Adrenal gland (tissue), 12 donors: Measurements from ENCODE around the gene AGAP1. TPM values are rescaled to one million over a fixed set of nuclear protein-coding genes. Genes with fewer than 3 reads are reported as not detected.

Experiments used
- DNase-seq, 7 donors: peaks; one replicate each; pipeline ENCODE4 v3.0.0-alpha.2; 2019 to 2020
- H3K27ac ChIP-seq, 5 donors: fragments of 200-600 bp; sonication (generic) in 4 of 5; 1 replicate in 3 of 5; 2 replicates in 2 of 5; pipeline versions ENCODE4 v1.5.1 to v1.8.0; 2016 to 2020; ENCODE audit warnings: mild to moderate bottlenecking in 1 of 5
- H3K27me3 ChIP-seq: fragments of 200-600 bp; 2 replicates; pipeline ENCODE4 v1.8.0; 2021
- H3K36me3 ChIP-seq, 2 donors: fragments of 200-600 bp; replicated peaks in 1 of 2; 1 replicate in 1 of 2; 2 replicates in 1 of 2; pipeline versions ENCODE4 v1.5.1 to v1.8.0; 2018 to 2022
- H3K4me1 ChIP-seq, 2 donors: fragments of 200-600 bp; replicated peaks in 1 of 2; 1 replicate in 1 of 2; 2 replicates in 1 of 2; pipeline versions ENCODE4 v1.5.1 to v1.8.0; 2018 to 2021
- H3K4me3 ChIP-seq, 4 donors: fragments of 200-600 bp; sonication (generic) in 3 of 4; one replicate each; pipeline ENCODE4 v1.5.1; 2016 to 2018
- H3K9me3 ChIP-seq, 3 donors: fragments of 200-600 bp; sonication (generic) in 1 of 3; replicated peaks in 1 of 3; 1 replicate in 2 of 3; 2 replicates in 1 of 3; pipeline versions ENCODE4 v1.5.1 to v1.8.0; 2016 to 2021
- CTCF ChIP-seq, 6 experiments: fragments of 450-650 bp in 4 of 6; fragments of 200-600 bp in 2 of 6; sonication (generic) in 1 of 6; IDR thresholded peaks; 1 replicate in 5 of 6; 2 replicates in 1 of 6; pipeline versions ENCODE4 v1.5.1 to v1.8.0; 2016 to 2021; ENCODE audit warnings: antibody characterized with exemption in 6 of 6, mild to moderate bottlenecking in 2 of 6, moderate library complexity in 1 of 6
- POLR2A ChIP-seq, 2 donors: fragments of 450-650 bp; IDR thresholded peaks; one replicate each; pipeline ENCODE4 v1.6.1; 2017; ENCODE audit warnings: antibody characterized with exemption in 2 of 2, mild to moderate bottlenecking in 2 of 2, moderate library complexity in 1 of 2
- WGBS, 4 donors: extraction: QIAGEN DNeasy Blood & Tissue Kit in 2 of 4; methylation state at CpG; one replicate each; pipeline versions ENCODE4 v1.1.5 to v1.1.7; 2013 to 2017; 5-methylcytosine and 5-hydroxymethylcytosine counted together
- intact Hi-C, 2 donors: fragments of 100-400 bp; cut with DNase I; formaldehyde crosslinking; loops; one replicate each; pipeline versions ENCODE4 v1.14.1 to v1.15.0; 2022 to 2023
- polyA plus RNA-seq, 3 donors: library from polyadenylated mRNA; stranded (reverse); fragments of 200-250 nt in 2 of 3; fragments of 350-450 nt in 1 of 3; fragmentation: Illumina TruSeq in 1 of 3; extraction: RNeasy Lipid Tissue Mini Kit (QIAGEN cat#74804) in 1 of 3; gene quantifications; one replicate each; pipeline ENCODE4 v1.2.3, GENCODE V29; 2013 to 2014
- total RNA-seq, 9 donors: library from RNA; depleted of rRNA in 4 of 9; stranded (reverse); fragments of >200 nt in 4 of 9; fragments of 120-200 nt in 1 of 9; fragmentation: NEBNext Ultra II Directional in 1 of 9; extraction: Animal tissue kit (Norgen Biotek cat#: 25700) in 1 of 9; gene quantifications; one replicate each; pipeline versions ENCODE4 v1.1.0 to v1.2.4, GENCODE V29; 2013 to 2023
- donor health status: healthy with polysubstance abuse.
- donor health status: Bipolar disorder and iron deficiency.
- donor health status: DM: yes; HTN: yes; CAD: no.
- donor health status: DM: no; HTN: no; CAD: no.
- donor health status: DM: no; HTN: no; CAD: no.
- donor health status: DM: yes; HTN: yes; CAD: no.

Gene AGAP1
- total and polyA plus RNA-seq, 12 donors: 5.3 to 29.6 (median 17.7) TPM

- H3K27ac ChIP-seq: no peak overlapping the region
- no peaks in the 10 kb centered on the region for H3K27me3 ChIP-seq
- DNase-seq: no peak
- H3K4me1 ChIP-seq: peaks cover 12 to 14% of the 10 kb centered on the region in 2 donors
- no peak for TF ChIP-seq POLR2A (IDR thresholded peaks at IDR 0.05)
- TF ChIP-seq CTCF (IDR thresholded peaks at IDR 0.05): no peak
- 88 to 92% (median 89%) methylated on average over 21 of the region's 21 CpGs for WGBS, 4 donors
- no peaks in the 10 kb centered on the region for H3K36me3 ChIP-seq
- intact Hi-C loops: no loop called here
- H3K4me3 ChIP-seq: no peak overlapping the region
- H3K9me3 ChIP-seq: no peaks in the 10 kb centered on the region
These were observed 137.0 kb downstream of the AGAP1 start for GRCh38 chr2:235630718-235631296.

- Histone ChIP-seq H3K4me1 (peaks cover 0 to 9% of the 10 kb centered on the region in 2 donors), H3K4me3 (no peak overlapping the region), H3K27me3 (no peaks in the 10 kb centered on the region), H3K27ac (no peak overlapping the region), H3K9me3 (no peaks in the 10 kb centered on the region), H3K36me3 (no peaks in the 10 kb centered on the region)
- TF ChIP-seq CTCF (IDR thresholded peaks at IDR 0.05): no peak
- no peak for TF ChIP-seq POLR2A (IDR thresholded peaks at IDR 0.05)
- intact Hi-C loops: no loop called here
- DNase-seq: no peak
- 77 to 88% (median 83%) methylated on average over 12 of the region's 12 CpGs for WGBS, 4 donors
These were observed 140.8 kb downstream of the AGAP1 start for GRCh38 chr2:235634435-235635158.

GRCh38 chr2:235636546-235636945 lies 142.7 kb downstream of the AGAP1 start:
- H3K9me3 ChIP-seq: no peaks in the 10 kb centered on the region
- H3K4me1 ChIP-seq: peaks cover 9 to 28% of the 10 kb centered on the region in 2 donors
- no peaks in the 10 kb centered on the region for H3K27me3 ChIP-seq
- intact Hi-C loops: no loop called here
- no peak overlapping the region for H3K27ac ChIP-seq
- TF ChIP-seq CTCF (IDR thresholded peaks at IDR 0.05) (no peak), POLR2A (IDR thresholded peaks at IDR 0.05) (no peak)
- no peak overlapping the region for H3K4me3 ChIP-seq
- H3K36me3 ChIP-seq: no peaks in the 10 kb centered on the region
- DNase-seq: no peak
- WGBS, 4 donors: 74 to 78% (median 76%) methylated on average over 8 to 12 of the region's 12 CpGs

- WGBS, 4 donors: 81 to 94% (median 92%) methylated on average over 5 to 7 of the region's 7 CpGs
- TF ChIP-seq CTCF (IDR thresholded peaks at IDR 0.05) (no peak), POLR2A (IDR thresholded peaks at IDR 0.05) (no peak)
These were observed 144.1 kb downstream of the AGAP1 start for GRCh38 chr2:235637896-235638295.

More at GRCh38 chr2:235637896-235638295, 144.1 kb downstream of the AGAP1 start:
- no peak for DNase-seq
- H3K36me3 ChIP-seq: no peaks in the 10 kb centered on the region
- intact Hi-C loops: no loop called here
- H3K4me3 ChIP-seq: no peak overlapping the region
- H3K9me3 ChIP-seq: no peaks in the 10 kb centered on the region
- H3K27me3 ChIP-seq: no peaks in the 10 kb centered on the region
- H3K27ac ChIP-seq: no peak overlapping the region
- peaks cover 9 to 39% of the 10 kb centered on the region in 2 donors for H3K4me1 ChIP-seq
